Measurements from ENCODE around the gene KRTAP4-2.

Gene KRTAP4-2

DNA sequence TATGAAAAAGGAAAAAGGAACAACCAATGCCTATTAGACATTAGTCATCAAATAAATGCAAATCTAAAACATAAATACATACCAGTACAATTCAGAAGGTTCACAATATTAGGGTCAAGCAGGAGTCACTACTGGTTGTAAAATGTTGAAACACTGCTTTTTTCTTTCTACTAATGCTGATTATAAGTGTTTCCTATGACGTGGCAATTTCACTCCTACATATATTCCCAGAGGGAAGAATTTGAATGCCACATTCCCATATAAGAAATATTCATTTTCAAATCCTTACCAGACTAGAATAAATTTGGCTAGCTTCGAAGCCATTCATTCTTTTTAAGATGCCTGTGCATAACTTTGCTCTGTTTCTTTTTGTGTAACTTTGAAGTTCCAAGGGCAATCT, 45.8 kb upstream of the KRTAP4-2 start:
- TF ChIP-seq PATZ1 (CRISPR knock-in tag; IDR thresholded peaks at IDR 0.05; ENCODE audit: borderline replicate concordance) (no peak), ESRRG (CRISPR knock-in tag; IDR thresholded peaks at IDR 0.05) (no peak), OSR1 (CRISPR knock-in tag; IDR thresholded peaks at IDR 0.05) (no peak), GLIS3 (CRISPR knock-in tag; IDR thresholded peaks at IDR 0.05) (no peak), SNAI2 (CRISPR knock-in tag; IDR thresholded peaks at IDR 0.05) (no peak), TCF4 (CRISPR knock-in tag; IDR thresholded peaks at IDR 0.05; ENCODE audit: borderline replicate concordance) (no peak), ZNF70 (CRISPR knock-in tag; IDR thresholded peaks at IDR 0.05) (no peak), PPARA (CRISPR knock-in tag; IDR thresholded peaks at IDR 0.05; ENCODE audit: borderline replicate concordance) (no peak), ZNF565 (CRISPR knock-in tag; conservative IDR thresholded peaks at IDR 0.05; ENCODE audit: low read depth) (no peak)
- ATAC-seq: no peak

DNA sequence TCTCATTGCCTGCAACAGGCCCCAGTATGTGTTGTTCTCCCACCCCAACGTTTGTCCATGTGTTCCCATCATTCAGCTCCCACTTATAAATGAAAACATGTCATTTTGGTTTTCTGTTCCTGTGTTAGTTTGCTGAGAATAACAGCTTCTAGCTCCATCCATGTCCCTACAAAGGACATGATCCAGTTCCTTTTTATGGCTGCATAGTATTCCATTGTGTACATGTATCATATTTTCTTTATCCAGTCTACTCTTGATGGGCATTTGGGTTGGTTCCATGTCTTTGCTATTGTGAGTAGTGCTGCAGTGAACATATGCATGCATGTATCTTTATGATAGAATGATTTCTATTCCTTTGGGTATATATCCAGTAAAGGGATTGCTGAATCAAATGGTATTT, 37.7 kb upstream of the KRTAP4-2 start:
- ATAC-seq: no peak

GRCh38 chr17:41212524-41213169, 34.6 kb upstream of the KRTAP4-2 start:
- ATAC-seq: no peak
- TF ChIP-seq CREB5 (CRISPR knock-in tag; IDR thresholded peaks at IDR 0.05; ENCODE audit: low read depth) (no peak), ISL1 (CRISPR knock-in tag; IDR thresholded peaks at IDR 0.05) (no peak), PATZ1 (CRISPR knock-in tag; IDR thresholded peaks at IDR 0.05; ENCODE audit: borderline replicate concordance) (no peak), GLIS3 (CRISPR knock-in tag; IDR thresholded peaks at IDR 0.05) (no peak), ESRRG (CRISPR knock-in tag; IDR thresholded peaks at IDR 0.05) (no peak), RARB (CRISPR knock-in tag; IDR thresholded peaks at IDR 0.05) (no peak), CSRNP3 (CRISPR knock-in tag; IDR thresholded peaks at IDR 0.05) (no peak), BACH2 (CRISPR knock-in tag; IDR thresholded peaks at IDR 0.05; ENCODE audit: borderline replicate concordance) (no peak), ZFP30 (CRISPR knock-in tag; IDR thresholded peaks at IDR 0.05) (no peak), ZC3H10 (CRISPR knock-in tag; IDR thresholded peaks at IDR 0.05) (no peak), POU6F1 (CRISPR knock-in tag; IDR thresholded peaks at IDR 0.05; ENCODE audit: borderline replicate concordance, low read depth) (no peak), ZFP3 (CRISPR knock-in tag; IDR thresholded peaks at IDR 0.05) (no peak)

More for the DNA sequence above, 37.7 kb upstream of the KRTAP4-2 start:
- TF ChIP-seq ZFP3 (CRISPR knock-in tag; IDR thresholded peaks at IDR 0.05) (no peak), PATZ1 (CRISPR knock-in tag; IDR thresholded peaks at IDR 0.05; ENCODE audit: borderline replicate concordance) (no peak), TCF4 (CRISPR knock-in tag; IDR thresholded peaks at IDR 0.05; ENCODE audit: borderline replicate concordance) (no peak), PPARA (CRISPR knock-in tag; IDR thresholded peaks at IDR 0.05; ENCODE audit: borderline replicate concordance) (no peak), ZNF70 (CRISPR knock-in tag; IDR thresholded peaks at IDR 0.05) (no peak), ZNF565 (CRISPR knock-in tag; conservative IDR thresholded peaks at IDR 0.05; ENCODE audit: low read depth) (no peak), GLIS3 (CRISPR knock-in tag; IDR thresholded peaks at IDR 0.05) (no peak)

Data from SK-N-SH treated with all-trans-retinoic acid at 6 μM for 48 hours (cell line).